Measurements from ENCODE around the gene DTHD1.

The DTHD1 gene

DNA sequence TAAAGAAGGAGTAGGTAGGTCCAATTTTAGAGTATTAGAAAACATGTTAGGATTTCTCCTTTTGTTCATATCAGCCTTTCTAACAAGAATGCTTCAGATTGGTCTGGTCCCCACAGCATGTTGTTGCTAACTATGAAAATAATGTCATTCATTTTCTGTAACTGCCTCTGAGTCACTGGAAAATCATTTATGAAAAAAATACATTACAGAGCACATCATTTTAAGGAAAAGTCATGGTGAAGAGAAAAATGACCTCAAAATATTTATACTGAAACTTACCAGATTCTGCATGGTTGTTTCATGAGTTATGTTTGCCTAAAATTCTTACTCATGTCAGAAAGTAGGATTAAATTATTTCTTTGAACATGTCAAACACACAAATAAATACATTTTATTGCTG is 35.2 kb downstream of the DTHD1 start:
- no peak for DNase-seq

DNA sequence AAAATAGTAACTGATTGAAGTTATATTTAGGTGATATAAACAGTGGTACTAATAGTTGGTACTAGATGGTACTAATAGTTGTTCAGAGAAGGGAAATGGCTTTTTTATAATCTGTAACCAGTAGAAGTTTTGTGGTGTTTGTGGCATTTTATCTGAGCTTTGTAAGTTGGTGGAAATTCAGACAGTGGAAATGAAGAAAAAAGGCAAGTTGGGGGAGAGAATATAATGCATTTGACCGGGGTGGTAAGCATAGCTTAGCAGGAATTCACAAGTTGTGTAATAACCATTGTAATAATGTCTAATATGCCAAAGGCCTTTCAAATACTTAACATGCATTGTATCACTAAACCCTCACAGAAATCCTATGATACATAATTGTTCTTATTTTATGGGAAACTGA is 36.3 kb downstream of the DTHD1 start:
- no peak for DNase-seq

DNA sequence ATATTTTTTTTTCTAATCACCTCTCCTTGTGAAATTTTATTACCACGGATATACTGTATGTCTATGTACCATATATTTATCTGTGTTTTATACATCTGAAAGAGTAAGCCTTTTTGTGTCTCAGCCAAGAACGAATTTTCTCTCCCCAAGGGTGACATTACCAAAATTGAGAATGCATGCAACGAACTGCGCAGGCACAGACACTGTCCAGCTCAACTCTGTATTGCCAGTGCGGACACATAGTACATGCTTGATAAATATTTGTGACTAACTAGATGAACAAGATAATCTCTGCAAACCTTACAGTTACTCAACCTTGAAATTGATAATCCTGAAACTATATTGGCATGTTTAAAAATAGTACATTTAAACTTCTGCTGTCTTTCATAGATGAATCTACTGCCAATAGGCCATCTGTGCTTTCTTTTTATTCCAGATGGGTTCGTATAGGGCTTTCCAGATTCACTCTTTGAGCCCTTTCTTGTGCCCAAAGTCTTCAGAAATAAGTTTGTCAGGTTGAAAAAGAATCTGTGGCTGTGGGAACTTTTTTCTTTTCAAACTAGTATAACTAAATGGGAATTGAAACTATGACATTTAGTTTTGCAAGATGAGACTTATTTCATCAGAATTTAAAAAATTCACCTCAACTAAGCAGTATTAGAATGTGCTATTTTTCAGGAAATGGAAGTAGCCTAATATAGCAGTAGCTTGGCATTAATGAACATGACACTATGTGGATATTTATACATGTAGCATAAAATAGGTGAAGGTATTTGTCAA is 38.9 kb downstream of the DTHD1 start:
- no peak for DNase-seq

DNA sequence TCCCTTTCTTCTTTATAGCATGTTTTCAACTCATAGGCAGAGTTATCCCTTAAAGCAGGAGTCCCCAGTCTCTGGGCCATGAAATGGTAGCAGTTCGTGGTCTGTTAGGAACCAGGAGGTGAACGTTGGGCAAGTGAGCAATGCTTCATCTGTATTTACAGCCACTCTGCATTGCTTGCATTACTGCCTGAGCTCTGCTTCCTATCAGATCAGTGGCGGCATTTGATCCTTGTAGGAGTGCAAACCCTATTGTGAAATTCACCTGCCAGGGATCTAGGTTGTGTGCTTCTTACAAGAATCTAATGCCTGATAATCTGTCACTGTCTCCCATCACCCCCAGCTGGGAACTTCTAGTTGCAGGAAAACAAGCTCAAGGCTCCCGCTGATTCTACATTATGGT is 39.8 kb downstream of the DTHD1 start:
- DNase-seq, result no peak

DNA sequence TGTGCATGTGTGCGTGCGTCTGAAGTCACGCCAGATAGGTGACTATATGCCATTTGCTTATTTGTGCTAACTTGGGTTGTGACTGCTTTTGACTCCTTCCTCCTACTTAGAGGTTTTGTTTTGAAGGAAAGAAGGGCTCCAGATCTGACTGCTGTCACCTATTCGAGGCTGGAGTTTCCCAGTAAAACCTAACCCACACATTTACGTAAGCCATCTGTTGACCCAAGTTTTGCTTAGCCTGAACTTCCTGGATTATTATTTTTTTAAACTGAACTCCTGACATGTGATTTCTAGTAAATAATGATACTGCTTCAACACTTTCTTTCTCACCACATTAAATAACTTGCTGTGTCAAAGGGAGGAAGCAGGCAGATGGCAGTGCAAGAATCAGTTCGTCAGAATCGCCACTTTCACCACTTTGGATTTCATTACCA is 41.5 kb downstream of the DTHD1 start:
- DNase-seq, result peak; percentile 78

DNA sequence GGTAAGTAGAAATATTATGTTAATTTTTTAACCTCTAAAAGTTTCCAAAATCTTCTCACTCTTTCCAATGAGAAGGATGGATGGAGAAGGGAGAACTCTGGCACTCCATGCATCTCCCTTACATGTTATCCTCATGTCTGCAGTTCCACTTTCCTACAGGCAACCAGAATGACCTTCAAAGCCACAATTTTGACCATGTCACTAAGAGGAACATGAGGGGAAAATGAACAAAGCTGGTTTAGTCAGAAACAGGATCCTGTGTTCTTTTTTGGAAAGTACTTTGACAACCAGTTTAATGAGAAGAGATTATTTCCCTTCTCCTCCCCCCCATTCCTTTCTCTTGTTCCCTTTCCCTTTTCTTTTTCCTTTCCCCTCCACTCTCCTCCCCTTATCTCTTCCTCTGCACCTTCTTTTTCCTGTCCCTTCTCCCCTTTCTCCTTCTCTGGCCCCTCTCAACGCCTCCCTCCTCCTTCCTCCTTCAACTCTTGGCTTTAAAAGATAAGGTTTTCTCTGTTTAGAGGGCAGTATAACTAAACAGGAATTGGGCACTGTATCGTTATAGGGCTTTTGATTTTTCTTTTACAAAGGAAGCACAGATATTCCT is 42.5 kb downstream of the DTHD1 start:
- DNase-seq, result no peak

DNA sequence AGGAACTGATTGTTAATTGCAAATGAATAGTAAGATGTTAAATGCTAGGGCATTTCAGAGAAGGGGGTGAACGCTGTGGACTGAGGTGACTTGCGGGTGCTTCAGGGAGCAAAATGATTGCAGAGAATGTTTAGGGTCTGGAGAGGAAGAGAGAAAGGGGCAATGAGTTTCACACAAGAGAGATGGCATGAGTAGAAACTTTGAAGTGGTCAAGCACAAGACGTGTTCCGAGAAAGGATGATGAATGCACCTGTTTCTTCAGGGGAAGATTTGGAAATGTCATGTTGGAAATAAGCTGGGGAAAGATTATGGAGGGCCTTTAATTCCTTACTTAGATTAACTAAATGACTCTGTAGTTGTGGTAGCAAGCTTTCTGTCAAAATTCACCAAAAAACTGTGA is 43.4 kb downstream of the DTHD1 start:
- no peak for DNase-seq

DNA sequence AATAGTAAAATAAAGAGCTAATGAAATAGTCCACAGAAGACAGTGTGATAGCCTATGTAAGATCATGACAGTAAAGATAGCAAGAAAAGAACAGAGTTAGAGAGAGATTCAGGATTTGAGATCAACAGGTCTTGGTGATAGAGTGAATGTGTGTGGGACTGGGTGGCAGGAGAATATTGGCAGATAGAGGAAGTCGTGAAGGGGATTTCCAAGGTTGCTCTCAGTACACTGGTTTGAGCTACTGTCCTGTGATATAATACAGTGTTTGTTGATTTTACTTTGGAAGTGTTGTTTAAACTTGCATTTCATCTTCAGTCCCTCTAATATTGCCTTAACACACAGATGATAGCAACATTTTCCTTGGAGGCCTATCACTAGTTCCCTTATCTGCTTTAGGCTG is 44.1 kb downstream of the DTHD1 start:
- DNase-seq, result peak; percentile 60

DNA sequence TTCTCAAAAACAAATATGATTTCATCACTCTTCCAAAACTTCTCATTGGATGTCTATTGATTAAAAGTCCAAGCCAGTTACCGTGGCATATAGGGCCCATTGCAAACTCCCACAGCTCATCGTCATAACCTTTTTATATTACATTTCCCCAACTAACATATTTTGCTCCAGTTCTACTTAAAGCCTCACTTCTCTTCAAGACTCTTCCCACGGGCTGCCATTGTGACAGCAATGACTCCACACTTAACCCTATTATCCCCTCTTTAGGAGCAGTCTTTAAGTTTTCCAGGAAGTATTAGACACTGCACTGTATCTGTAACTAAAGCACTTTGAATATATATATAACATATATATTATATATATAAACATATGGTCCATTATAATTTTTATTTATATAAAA is 44.5 kb downstream of the DTHD1 start:
- no peak for DNase-seq

DNA sequence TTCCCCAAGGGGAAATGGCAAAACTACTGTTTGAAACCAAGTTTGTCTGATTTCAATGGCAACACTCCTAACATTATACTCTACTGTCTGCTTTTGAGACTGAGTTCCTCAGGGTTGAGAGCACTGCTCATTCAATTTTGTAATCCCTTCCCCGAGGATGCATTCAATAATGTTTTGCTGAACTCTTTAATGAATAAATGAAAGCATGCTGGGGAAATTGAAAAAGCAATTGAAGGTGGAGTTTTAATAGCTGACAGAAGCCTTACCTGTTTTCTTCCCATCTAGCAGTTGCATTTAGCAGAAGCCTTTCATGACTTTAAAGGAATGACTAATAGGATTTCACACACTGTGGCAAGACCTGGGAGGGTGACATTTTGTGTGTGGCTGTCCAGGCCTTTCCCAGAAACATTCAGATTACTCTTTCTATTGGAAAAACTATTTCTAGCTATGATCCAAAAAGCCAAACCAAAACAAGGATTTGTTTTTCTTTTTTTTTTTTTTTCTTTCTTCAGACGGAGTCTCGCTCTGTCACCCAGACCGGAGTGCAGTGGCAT is 45.1 kb downstream of the DTHD1 start:
- DNase-seq, result no peak

DNA sequence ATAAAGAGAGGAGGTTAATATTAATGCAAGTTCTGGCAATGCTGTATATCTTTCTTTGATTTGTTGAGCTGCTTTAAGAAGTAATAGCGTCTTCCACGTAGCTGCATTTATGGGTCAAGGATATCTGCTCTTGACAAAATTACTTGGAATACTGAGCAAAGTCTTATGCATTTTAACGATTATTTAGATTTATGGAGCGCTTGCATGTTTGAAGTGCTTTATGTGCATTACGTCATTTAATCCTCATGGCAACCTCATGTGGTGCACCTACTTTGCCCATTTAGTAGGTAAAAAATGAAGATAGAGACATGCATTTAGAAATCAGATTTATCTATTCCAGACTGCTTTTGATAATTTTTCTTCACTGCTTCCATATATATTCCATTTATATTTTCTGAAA is 46.0 kb downstream of the DTHD1 start:
- no peak for DNase-seq

DNA sequence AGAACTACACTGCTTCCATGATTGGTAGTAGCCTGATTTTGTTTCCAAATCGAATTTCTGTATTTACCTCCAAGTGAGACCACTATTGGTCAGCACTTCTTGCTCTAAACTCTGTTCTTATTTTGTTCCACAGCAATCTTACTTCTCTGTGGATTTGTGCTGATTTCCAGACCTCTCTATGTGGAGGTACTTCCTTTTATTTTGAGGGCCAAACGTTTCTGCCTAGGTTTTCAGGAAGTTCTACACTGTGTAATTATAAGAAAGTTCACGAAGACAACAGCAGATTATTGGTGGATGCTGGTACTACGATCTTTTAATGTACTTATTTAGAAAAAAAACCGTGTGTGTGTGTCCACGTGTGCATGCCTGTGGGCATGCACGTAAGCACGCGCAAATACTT is 46.7 kb downstream of the DTHD1 start:
- DNase-seq, result no peak

DNA sequence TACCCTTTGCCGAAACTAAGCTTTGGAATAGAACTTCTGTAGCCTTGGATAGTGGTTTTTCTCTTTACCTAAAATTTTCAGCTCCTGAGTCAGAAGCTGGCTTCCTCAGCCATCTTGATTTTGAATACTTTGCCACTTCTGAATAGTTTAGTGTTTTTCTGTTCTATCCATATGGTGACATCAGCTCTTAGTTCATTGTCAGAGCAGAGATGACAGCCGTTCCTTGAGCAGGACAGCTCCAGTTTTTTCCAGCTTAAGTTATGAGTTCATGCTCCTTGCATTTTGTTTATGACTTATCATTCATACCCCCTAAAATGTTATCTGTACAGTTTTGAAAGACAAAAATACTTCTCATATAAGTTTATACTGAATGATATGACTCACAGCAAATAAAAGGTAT is 47.8 kb downstream of the DTHD1 start:
- no peak for DNase-seq

DNA sequence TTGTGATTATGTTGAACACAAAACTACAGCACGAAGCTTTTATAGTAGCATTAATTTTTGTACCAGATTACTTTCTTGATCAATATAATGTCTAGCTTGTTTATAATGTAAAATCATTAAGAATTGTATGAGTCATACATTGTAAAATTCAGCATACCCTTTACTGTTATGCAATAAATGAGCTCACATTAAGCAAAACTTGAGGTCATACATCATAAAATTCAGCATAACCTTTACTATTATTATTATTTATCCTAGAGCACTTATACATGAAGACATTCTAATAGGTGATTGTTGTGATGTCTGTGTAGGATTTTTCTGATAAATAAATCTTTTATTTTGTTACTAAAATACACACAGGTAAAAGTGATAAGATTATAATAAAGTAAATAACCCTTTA is 49.4 kb downstream of the DTHD1 start:
- no peak for DNase-seq

DNA sequence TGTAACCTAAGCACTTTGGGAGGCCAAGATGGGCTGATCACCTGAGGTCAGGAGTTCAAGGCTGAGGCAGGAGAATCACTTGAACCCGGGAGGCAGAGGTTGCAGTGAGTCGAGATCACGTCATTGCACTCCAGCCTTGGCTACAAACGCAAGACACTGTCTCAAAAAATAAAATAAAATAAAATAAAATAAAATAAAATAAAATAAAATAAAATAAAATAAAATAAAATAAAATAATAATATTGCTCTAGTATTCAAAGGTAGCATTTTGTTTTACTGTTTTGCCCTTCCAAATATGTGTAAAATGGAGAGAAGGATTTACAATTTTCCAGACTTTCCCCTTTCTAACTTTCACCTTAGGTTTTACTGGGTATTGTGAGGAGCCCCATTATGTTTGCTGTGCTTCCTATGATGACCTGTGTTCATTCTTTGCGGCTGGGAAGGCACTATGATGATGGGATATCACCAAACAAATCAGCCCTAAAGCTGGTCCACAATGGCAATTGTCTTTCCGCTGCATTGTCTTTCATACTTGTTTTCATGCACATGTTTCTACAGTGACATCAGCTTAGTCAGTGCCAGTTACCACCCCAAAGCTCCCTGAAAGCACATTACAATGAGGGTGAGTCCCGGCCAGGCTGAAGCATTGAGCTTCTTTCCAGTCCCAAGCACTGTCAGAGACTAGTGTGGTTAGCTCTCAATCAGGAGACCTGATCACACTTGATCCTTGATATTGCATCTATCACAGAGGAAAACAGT is 50.8 kb downstream of the DTHD1 start:
- DNase-seq, result no peak

DNA sequence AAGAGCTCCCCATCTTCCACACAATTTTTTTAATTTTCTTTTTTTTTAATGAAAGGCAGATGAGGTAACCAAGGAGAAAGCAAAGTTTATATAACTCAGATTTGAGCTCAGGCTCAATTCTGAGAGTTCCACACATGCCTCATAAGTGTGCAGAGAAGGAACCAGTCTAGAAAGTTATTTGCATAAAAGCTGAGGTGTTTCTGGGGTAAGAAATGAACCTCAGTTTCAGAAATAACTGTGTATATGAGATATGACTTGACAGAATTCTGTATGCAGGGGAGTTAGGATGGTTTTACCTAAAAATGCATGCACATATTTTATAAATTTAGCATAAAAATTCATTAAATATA is 51.3 kb downstream of the DTHD1 start:
- no peak for DNase-seq

DNA sequence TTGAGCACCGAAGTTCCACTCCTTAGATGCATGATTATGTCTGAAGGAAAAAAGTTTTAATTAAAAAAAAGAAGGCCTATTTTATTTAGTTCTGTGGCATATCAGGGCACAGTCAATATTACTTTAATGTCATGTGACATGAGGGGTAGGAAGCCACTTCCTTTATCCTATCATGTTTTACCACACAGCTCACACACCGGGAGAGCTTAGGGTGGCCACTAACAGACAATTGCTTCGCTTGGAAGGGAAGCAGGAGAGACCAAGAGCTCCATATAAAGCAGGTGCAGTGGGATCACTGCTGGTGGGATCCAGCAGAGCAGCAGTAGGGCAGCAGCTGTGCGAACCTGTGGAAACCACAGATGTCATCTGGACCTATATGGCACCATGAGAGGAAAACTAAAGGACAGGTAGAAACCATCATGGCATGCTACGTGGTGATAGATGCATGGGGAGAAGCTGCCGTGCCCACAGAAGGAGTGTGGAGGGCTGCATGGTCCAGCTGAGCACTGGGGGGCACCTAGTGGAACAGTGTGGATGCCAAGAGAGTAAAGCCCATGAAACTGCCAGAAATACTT is 52.0 kb downstream of the DTHD1 start:
- DNase-seq, result no peak

DNA sequence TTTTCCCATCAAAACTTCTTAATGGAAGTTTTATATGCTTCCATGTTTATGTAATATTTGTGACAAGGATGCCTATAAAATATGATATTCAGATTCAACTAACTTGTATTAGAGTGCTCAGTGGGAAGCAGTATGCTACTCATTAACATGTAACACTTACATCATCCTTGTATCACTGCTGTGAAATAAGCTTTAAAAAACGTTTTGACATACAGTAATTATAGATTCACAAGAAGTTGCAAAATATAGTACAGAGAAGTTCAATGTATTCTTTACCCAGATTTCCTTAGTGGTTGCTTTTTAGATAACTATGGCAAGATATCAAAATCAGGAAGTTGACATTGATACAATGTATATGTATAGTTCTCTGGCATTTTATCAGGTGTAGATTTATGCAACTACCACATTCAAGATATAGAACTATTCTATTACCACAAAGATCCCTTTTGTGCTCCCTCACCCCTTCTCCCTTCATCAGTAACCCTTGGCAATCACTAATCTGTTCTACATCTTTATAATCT is 56.3 kb downstream of the DTHD1 start:
- no peak for DNase-seq

DNA sequence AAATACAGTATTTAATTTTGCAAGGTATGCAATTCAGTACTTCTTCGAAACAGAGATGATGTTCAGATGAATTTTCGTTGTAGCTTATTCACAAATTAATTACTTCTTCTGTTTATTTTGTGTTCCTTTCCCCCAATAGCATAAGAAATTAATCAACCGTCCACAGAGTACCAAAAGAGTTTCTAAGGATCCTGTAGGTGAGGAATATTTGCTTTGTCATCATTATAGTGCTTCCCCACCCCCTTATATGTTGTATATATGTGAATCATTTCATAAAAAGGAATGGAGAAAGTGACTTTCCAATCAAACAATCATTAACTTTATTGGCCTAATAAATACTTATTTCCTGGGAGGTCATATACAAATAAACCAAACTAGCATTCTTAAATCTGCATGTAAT is 57.6 kb downstream of the DTHD1 start:
- DNase-seq, result no peak

DNA sequence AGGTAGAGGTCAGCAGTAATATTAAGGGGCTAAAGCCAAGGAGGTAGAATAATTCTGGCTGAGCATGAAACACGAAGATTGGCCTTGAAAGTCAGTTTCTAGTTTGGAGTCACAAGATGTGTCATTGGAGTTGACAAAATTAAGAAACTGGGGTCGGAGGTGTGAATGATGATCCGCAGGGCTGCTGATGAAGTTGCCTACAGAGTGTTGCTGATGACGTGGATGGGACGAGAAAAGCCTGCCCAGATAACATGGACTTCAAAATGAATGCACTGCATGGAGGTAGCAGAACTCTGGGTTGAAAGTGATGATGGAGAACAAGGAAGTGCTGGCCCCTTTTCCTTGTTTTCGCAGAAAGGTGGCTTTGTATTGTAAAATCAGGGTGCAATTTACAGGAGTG is 60.5 kb downstream of the DTHD1 start:
- no peak for DNase-seq

DNA sequence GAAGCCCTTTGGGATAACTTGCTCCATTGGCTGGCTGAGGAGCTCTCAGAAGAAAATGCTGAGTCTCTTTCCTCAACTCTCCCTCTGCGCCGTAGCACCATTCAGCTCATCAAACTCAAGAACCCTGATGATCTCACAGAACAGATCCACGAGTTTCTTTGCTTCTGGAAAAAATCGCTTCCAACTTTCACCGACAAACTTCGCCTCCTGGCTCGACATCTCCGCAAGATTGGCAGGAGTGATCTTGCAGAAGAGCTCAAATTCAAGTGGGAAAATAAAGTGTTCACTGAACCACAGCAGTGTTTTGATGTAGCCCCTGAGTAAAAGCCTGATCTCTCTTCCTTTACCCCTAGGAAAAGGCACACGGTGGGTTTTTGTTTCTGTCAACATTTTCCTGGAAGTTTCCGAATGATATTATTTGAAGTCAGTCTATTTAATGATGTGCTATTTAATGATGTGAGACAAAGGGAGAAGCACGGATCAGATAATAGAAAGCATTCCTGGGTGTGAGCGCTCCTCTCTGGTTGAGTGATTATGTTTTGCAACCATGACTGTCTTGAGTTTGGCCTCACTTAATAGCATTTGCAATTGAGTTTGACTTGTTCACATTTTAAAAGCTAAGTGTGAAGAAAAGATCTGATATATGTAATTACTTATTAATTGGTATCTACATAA is 62.2 kb downstream of the DTHD1 start:
- no peak for DNase-seq

DNA sequence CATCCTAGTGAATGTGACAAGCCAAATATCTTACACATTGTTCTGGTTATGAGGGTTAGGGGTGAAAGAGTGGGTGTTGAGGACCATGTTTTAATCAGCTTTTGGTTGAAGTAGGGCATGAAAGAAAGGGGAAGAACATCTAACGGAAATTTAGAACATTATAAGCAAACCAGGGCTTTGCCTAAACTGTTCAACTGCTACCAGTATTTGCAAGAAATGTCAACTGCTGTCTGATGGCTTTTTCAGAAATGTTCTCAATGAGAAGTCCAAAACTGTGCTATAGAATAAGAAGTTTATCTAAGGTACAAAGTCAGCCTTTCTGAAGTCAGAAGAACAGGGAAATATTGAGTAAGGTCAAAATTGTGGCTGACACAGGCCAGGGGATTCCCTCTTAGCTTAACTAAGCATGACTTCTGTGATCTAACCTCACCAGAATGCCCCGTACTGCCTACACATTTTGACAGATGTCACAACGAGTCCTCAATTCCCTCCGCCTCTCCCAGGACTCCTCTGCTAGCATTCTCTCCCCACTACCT is 67.1 kb downstream of the DTHD1 start:
- DNase-seq, result peak; percentile 15

Data from CD4-positive, alpha-beta T cell treated with Interleukin-10 for 1 hour (primary cell).